ELR (cell line): Measurements from ENCODE around the gene DLG2.
"Not testable (repeated sequence)": the region's sequence is repeated elsewhere in the genome, so short reads cannot be mapped to it uniquely, and the experiment has no call there.

Source experiments
- DNase-seq: peaks from one replicate; pipeline ENCODE4 v3.0.0-alpha.2; 2015; ENCODE audit warnings: low read depth

The DLG2 gene

DNA sequence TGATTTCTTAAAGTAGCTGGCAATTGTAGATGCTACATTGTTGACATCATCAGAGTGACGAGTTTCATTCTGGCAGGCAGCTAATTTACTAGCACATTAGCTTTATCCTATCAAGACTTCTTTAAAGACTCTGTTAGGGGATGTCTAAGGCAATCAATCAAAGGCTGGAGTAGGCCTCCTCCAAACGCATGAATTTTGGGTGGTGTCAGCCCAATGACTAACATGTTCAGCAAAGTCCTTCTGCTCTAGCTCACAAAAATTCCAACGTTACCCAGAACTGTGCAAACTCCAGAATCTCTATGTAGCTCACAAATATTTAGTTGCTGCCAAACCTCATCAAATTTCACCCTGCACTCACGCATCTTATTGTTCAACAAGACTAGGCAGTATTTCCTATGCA is 395.6 kb downstream of the DLG2 start:
- no peak for DNase-seq

DNA sequence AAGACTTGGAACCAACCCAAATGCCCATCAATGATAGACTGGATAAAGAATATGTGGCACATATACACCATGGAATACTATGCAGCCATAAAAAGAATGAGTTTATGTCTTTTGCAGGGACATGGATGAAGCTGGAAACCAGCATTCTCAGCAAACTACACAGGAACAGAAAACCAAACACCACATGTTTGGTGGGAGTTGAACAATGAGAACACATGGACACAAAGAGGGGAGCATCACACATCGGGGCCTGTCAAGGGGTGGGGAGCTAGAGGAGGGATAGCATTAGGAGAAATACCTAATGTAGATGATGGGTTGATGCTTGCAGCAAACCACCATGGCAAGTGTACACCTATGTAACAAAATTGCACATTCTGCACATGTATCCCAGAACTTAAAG is 397.4 kb downstream of the DLG2 start:
- not testable (repeated sequence) for DNase-seq

DNA sequence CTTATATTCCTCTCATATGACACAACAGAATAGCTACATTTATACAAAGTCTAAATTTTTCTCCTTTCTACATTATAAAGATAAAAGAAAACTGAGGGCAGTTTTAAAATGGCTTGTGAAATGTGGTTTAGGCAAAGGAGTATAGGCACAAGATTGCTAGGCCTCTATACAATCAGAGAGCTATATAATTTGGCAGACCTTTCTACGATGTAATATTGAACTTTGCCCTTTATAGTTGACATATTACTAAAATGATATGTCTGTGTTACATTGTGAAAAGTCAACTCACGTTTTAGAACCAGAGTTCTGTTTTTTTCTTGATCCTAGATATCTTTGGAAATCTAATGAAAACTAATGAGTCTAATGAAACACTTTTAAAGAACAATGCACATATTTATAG is 430.2 kb downstream of the DLG2 start:
- DNase-seq: no peak

DNA sequence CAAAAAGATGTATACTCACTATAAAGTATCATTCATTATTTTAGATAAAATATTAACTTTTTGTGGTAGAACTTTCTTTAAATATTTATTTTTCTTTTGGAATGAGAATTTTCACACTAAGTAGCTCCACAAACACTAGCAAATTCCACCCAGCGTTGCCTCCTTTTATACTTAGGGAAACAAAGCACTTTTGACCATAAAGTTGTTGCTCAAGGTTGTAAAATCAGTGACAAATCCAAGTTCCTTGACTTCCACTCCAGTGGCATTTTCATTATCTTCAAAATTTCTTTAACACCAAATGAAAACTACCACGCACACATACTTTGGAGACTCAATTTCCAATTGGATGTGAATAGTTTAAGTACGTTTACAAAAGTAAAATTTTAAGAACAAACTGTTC is 431.2 kb downstream of the DLG2 start:
- no peak for DNase-seq

DNA sequence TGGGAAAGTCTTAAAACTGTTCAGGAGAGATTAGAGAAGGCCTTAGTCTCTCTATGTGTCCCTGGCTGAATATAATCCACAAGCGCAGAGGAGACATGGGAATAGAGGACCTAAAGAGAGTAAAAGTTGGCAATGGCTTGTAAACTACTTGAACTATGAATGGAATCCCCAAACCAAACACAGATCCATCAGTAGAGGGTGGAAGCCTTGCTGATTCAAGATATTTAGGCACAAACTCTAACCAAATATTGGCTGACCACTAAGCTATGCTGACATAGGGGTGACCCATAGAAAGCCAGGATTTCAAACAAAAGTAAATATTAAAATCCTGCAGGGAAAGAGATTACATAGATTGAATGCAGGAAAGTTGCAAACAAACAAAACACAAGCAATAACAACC is 439.2 kb downstream of the DLG2 start:
- no peak for DNase-seq

DNA sequence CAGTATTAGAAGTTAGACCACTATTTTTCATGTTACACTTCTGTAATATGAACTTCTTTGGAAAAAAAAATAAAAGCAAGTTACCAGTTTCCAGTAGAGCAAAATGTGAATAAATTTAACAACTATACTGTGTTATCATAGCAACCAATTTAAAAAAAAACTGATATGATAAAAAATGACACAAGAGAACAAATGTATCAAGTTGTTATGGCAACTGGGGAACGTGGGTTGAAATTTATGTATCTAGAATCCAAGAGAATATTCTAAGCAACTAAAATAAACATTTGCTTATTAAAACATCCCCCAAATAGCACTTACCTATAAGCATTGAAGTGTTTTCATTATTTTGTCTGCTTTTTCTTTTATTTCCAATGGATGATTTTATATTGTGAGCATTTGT is 442.4 kb downstream of the DLG2 start:
- DNase-seq: no peak

DNA sequence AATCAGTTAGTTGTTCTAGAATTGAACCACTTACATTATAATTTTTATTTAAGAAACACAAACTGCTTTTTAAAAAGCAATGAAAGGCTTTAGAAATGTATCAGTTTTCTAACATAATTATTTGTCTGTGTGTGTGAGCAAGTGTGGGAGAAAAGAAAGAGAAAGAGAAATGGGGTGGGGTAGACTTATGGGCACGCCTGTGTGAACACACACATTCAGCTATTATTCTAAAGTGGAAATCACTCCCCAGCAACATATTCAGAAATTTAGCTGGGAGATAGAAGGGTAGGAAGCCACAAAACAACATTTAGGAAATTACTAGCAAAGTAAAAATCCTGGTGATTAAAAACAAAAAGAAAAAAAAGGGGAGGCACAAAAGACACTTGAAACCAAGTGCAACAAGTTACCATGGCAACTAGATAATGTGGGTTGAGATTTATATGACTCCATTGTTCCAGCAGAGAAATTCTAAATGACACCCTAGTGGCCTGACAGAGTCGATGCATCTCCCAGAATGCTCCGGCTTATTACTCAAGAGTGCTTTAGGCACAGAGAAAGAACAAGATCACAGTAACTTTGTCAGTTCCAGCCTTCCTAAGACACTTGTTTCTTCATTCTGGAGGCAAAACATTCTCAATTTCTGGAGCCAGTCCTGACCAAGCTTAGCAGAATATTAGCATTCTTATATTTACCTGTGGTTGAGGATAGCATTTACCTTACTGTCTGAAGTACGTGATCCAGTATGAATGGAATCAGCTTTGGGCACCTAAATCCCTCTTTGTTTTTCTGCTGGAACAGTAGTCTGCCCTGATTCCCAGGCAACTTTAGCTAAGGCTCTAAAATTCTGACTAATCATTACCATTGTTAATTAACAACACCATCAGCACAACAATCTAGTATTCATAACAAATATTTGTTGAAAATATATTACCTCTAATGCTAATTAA is 444.4 kb downstream of the DLG2 start:
- DNase-seq: peak; percentile 66

DNA sequence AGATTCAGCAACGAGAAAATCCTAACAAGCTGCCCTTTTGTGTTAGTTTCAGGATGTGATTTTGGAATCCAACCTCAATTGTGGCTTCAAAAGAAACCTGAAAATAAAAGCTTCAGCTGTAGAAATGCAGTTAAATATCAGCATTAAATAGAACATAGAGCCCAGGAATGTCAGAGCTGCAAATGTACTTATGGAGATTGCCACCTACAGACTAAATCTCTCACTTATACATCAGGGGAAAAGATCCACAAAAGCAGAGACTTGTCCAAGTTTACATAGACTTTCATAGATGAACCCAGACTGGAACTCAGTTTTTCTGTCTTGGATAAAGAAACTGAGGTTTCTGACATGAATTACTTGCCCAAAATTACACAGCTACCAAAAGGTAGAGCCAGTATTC is 446.6 kb downstream of the DLG2 start:
- no peak for DNase-seq

DNA sequence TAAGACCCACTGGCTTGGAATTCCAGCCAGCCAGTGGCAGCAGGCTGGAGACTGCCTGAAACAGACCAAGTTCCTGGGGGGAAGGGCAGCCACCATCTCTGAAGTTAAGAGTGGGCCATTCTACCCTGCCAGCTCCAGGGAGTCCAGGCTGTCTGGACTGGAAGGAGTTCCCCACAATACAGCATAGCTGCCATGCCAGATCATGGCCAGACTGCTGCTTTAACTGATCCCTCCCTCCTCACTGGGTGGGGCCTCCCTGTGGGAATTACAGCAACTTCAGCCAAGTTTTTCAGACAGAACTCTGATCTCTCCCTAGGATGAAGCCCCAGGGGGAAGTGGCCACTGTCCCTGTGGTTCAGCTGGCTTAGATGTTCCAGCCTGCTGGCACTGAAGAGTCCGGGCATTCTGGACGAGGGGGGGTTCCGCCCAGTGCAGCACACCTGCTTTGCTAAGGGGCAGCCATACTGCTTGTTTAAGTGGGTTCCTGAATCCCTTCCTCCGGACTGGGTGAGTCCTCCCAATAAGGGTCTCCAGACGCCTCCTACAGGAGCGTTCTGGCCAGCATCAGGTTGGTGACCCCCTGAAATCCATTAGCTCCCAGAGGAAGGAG is 455.4 kb downstream of the DLG2 start:
- DNase-seq: no peak

DNA sequence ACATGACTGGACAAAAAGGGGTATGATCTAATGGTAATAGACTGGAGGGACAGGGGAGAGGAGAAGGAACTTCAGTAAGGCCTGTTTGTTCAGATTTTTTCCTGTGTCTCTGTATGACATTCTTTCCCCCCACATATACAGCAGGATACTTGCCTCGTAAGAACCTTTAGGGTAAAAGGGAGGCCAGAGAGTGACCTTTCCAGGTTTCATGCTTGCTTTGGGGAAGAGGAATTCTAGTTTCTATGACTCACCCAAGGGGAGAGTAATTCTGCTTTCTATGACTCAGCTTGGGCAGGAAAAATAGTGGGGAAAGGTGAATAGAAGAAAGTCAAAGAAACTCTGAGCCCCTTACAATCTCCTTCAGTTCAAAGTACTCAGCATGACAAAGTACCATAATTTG is 457.0 kb downstream of the DLG2 start:
- peak; percentile 80 for DNase-seq

DNA sequence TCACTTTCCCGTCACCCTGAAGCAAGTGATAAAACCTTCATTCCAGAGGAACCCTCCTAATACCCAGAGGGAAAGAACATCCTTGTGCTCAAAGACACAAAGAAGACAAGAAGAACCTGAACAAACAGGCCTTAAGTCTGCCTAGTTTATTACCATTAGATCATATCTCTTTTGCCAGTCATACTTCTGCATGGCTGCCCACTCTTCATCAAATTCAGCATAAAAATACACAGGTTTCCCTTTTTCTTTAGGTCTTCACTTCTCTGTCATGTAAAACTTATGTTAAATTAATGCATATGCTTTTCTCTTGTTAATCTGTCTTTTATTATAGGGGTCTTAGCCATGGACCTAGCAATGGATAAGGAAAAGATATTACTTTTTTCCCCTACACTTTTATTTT is 459.7 kb downstream of the DLG2 start:
- DNase-seq: no peak

DNA sequence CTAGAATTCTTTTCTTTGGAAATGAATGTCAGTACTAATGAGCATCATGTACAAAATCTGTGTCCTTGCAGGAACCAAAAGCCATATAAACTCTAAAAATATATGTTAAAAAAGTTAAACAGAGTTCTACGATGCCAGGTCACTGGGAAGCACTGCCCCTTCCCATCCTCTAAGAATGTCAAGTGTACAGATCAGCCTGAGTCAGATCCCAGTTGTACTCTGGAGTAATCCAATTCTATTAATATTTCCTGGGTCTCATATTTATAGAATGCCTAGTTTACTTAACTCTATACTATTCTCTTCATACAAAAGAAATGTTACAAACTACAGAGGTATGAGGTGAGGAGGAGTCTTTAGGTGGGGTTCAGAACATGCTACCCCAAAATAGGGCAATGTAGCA is 460.1 kb downstream of the DLG2 start:
- DNase-seq: peak; percentile 34

DNA sequence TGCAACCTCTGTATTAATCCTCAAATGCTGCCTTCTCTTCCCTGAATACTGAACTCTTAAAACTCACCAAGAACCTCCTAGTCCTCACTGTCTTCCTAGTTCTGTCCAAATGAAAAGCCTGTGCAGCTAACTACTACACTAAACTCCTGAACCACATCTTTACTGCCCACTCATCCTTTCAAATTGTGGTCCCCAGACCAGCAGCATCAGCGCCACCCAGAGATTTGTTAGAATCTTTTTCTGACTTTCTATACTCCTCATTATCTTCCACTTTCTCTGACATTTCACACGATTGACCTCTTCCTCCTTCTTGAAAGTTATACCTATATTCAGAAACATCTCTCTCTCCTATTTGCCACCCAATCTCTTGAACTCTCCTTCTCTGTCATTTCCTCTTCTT is 461.3 kb downstream of the DLG2 start:
- no peak for DNase-seq

DNA sequence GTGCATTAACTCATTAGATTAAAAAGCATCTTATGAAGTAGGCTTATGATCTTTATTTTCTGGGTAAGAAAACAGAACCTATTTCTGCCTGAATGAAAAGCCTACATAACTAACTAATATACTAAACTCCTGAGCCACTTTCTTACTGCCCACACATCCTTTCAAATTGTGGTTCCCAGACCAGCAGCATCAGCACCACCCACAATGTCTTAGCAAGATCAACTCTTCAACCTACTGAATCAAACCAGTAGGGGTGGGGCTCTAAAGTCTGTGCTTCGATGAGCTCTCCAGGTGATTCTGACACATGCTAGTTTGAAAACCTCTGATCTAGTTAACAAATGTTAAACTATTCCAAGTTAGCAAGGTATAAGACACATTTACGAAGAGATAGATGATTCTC is 462.4 kb downstream of the DLG2 start:
- no peak for DNase-seq

DNA sequence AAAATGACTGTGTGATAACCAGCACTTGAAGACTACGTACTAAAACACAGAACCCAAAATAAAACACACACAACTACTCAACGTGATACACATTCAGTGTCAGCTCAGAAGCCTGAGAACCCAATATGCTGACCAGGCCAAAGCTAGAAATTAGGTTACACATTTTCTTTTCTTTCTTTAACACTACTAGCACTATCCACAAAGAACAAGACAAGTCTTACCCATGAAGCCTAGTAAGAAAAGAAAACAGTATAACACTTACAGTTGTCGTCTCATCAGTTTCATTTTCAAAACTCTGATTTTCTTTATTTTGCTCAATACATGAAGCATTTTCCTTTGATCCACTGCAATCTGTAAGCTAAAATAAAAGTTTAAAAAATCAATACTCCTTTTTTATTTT is 472.9 kb downstream of the DLG2 start:
- no peak for DNase-seq

DNA sequence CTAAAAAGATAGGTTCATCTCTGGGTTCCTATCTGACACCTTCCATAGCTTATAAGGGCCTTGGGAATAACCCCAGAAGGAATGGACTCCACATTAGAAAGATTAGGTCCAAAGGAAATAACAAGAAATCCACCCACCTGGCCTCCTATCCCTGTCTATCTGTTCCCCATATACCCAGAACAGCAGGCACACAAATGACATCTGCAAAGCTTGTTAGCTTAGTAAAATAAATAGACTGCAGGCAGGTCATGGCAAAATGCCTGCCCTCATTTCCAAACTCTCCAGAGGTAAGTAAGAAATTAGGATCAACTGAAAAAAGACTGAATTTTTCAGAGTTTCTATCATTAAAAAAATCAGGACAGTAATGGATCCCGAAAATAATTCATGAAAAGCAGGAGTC is 489.5 kb downstream of the DLG2 start:
- DNase-seq: no peak

DNA sequence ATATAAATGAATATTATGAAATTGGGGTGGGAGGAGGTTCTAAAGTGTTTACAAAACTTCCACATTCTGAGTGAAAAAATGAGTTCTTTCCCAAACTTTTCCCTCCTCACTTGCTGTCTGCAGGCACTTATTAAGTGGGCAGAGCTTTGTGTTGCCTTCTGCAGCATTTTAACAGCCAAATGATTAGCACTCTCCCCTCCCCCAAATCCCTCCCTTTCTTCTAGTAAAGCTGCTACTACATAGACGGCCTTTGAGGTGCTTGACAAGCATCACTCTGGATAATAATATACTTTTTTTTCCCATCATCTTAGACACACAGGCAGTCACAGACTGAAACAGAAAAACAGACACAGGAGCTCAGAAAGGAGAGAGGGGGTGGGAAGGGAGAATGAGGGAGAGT is 493.5 kb downstream of the DLG2 start:
- no peak for DNase-seq

DNA sequence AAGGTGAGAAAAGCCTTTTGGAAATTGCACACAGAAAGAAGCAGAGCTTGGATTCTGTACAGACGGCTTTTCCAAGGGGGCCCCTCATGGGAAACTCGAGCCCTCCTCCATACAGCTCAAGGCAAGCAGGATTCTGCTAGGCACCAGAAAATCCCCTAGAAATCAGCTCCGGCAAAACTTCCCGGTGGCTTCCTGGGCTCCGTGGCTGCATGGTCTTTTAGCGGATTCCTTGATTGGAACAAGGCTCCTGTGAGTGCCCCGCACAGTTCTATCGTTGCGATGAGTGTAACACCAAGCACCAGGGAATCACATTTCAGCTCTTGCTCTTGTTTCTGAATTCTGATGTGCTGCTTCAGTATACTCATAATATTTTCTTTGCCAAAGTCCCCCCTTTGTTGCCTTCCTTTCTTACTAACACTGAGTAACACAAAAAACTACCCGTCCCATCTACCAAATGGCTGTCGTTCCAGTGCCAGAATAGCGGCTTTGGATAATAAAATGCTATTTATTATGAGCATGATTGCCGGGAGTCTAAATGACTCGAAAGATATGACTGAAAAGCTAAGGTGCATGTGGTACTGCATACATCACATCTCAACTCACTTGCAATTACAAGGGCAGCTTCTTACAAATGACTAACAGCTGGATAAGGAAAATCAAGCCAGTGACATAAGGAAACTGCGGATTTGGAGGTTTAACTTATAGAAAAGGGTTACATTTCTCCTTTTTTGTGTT is 494.1 kb downstream of the DLG2 start:
- DNase-seq: peak; percentile 37

DNA sequence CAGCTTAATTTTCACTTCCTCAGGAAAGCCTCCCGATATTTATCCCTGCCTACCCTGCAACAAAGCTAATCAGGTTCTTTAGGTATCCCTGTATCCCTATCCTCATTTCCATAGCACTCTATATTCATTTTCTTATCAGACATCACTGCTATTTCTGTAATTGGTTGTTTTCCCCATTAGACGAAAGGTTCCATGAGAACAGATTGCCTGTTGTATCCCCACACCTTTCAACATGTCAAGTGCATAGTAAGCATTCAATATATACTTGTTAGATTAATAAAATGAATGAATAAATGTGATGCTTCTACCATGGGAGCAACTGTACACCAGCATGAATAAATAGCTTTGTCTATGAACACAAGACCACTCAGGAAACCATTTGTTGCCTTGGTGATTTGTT is 499.8 kb downstream of the DLG2 start:
- no peak for DNase-seq

DNA sequence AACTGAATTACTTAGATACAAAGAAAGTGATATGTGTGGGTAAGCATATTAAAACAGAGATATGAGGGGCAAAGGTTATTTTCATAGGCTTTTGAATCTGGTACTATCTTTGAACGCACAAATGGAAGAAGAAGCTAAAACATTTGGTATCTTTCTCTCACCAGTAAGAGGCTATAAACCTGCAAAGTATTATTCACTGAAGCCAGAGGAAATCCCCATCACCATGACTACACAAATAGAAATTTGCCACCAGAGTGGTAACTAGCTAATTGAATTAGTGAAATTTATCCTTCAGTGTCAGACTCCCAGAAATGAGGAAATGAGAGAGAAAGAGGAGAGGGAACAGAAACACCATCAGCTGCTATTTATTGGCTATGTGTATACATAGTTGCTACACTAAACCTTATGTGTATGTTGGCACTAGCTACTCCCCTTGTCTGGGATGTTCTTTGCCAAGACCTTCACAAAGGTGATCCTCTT is 503.4 kb downstream of the DLG2 start:
- DNase-seq: no peak

DNA sequence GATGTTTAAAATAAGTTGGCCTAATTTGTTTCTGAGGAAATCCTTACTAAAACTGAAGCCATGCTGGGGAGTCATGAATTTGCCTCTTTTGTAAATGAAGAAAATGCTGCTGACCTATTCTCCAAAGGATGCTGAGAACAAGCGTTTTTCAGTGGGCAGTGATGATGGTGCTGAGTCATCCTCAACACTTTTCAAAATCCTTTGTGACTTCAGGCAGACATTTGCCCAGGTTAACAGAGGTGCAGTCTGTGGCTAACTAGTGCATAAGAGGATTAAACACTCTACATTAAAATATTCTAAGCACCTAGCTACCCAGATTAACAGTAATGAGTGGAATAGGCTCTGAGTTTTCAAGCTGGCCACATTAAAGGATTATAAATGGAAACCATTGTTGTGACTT is 509.0 kb downstream of the DLG2 start:
- peak; percentile 36 for DNase-seq

DNA sequence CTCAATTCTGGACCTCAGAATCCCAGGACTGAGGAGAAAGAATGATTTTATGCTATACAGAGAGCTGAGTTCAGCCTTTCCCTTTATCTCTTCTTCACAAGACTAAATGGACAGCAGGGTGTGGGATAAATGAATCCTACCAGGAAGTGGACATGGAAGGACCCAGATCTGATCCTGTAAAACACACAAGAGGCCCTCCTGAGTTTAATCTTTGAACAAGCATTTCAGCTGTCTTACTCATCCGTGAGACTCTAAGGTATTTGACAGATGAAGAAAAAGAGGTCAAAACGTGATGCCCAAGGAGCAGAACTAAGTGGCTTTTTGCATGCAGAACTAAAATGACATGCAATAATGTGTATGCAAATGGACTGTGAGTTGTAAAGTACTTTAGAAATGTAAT is 511.3 kb downstream of the DLG2 start:
- DNase-seq: peak; percentile 17

DNA sequence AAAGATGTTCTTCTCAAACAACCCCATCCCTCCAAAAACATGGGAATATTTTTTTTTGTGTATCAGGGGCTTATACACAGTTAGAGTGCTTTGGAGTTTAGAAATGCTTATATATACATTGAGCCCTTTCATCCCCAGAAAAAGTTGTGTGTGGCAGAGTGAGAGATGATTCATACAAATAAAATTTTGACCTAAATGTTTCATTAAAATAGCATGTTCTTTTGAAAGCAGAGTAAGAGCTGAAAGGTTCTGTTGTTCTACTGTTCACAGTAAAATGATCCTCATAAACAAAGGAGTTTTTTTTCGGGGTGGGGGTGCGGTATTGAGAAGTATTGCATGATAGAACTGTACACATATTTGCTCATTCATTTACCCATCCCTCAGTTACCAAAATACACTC is 512.4 kb downstream of the DLG2 start:
- peak; percentile 68 for DNase-seq
